H1 (cell line): ENCODE data around the gene ZNF189. TPM values are rescaled to one million over a fixed set of nuclear protein-coding genes. Genes with fewer than 3 reads are reported as not detected.

Experiments
- BACH1 ChIP-seq: IDR thresholded peaks from 2 replicates; pipeline ENCODE4 v1.6.1; 2012; ENCODE audit warnings: low read length, improper control_type of control experiment
- CHD1 ChIP-seq: IDR thresholded peaks from 2 replicates; pipeline ENCODE4 v1.6.1; 2012; ENCODE audit warnings: low read depth, low read length, improper control_type of control experiment
- EGR1 ChIP-seq: IDR thresholded peaks from 2 replicates; pipeline ENCODE4 v1.6.1; 2011; ENCODE audit warnings: low read depth, low read length, borderline replicate concordance
- FOSL1 ChIP-seq: IDR thresholded peaks from 2 replicates; pipeline ENCODE4 v1.6.1; 2011; ENCODE audit warnings: mild to moderate bottlenecking, low read depth, low read length, moderate library complexity; ENCODE audit not compliant: insufficient read depth
- KDM5A ChIP-seq: fragments of 200-600 bp; IDR thresholded peaks from 2 replicates; pipeline ENCODE4 v1.7.1; 2012; ENCODE audit warnings: mild to moderate bottlenecking, low read length, inconsistent platforms, mixed read lengths
- POLR2A ChIP-seq, 2 experiments: IDR thresholded peaks; 1 replicate in 1 of 2; 2 replicates in 1 of 2; pipeline ENCODE4 v1.6.1; 2011; ENCODE audit warnings: low read depth in 2 of 2, low read length in 2 of 2, mild to moderate bottlenecking in 2 of 2; ENCODE audit errors: control extremely low read depth in 1 of 2
- SP1 ChIP-seq: IDR thresholded peaks from 2 replicates; pipeline ENCODE4 v1.6.1; 2011; ENCODE audit warnings: low read depth, low read length
- SUZ12 ChIP-seq: fragments of 200-600 bp; sonication (generic); IDR thresholded peaks from 2 replicates; pipeline ENCODE4 v1.6.1; 2012; ENCODE audit warnings: mild to moderate bottlenecking, inconsistent platforms, low read length, moderate library complexity, mixed read lengths
- TCF12 ChIP-seq: IDR thresholded peaks from 2 replicates; pipeline ENCODE4 v1.6.1; 2011; ENCODE audit warnings: low read depth, mild to moderate bottlenecking, low read length
- polyA plus RNA-seq, 7 experiments: library from polyadenylated mRNA; depleted of rRNA in 3 of 7; stranded (reverse) in 5 of 7; unstranded in 2 of 7; fragments of >200 nt in 5 of 7; fragments of 200-250 nt in 2 of 7; gene quantifications; 1 replicate in 5 of 7; 2 replicates in 1 of 7; 4 replicates in 1 of 7; pipeline versions ENCODE4 v1.2.1 to v1.2.3, GENCODE V29; 2011 to 2013; ENCODE audit warnings: missing spikeins in 2 of 7, mixed read lengths in 2 of 7
- total RNA-seq: library from RNA; stranded (reverse); fragmentation: NEBNext Ultra II Directional; extraction: Animal tissue kit (Norgen Biotek cat#: 25700); gene quantifications from 2 replicates; pipeline ENCODE4 v1.2.1, GENCODE V29; 2021

The ZNF189 gene
- total and polyA plus RNA-seq, 2 of the 8 experiments (the other 6 are each of a cell fraction or from before 2014, with no cell fraction given): 1.9 to 12.3 TPM

DNA sequence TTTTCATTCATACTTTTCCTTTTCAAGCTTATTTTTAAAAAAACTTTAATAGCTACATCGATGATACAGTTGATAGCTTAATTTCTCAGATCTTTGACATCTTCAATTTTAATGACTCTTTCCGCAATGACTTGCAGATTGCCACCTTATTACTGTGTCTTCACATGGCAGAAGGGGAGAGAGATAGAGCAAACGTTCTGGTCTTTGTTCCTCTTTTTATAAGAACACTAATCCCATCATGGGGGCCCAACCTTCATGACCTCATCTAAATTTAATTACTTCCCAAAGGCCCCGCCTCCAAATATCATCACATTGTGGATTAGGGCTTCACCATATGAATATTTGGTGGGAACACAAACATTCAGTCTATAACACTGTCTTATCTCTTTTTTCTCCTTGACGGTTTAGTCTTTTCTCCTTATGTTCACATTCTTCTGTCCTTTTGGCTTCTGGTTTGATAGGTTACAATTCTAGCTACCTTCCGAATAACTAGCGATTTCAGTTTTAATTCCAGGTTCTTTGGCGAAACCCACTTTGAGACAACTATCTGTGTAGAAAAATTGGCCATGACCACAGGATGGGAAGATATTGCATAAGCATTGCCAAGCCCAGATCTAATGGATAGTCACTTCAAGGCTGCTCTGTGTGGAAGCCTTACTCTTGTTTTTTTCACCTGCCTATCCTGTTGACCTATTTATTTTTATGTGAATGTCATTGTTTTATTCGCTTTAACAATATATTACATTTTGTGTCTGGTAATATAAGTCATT lies 5.0 kb downstream of the ZNF189 start (continued):
- TF ChIP-seq SUZ12: no peak
- TF ChIP-seq TCF12: no peak
- TF ChIP-seq KDM5A: no peak
- TF ChIP-seq BACH1: no peak
- TF ChIP-seq POLR2A (IDR thresholded peaks at IDR 0.05; ENCODE audit: control extremely low read depth in 1 of 2, low read depth in 2 of 2, low read length in 2 of 2): no peak
- TF ChIP-seq SP1: no peak
- TF ChIP-seq FOSL1: no peak
- TF ChIP-seq EGR1: no peak
- no peak for TF ChIP-seq CHD1
- TF ChIP-seq, all 59 proteins: peak for 0
